ENCODE measurements around the gene TUBA4A.

- no peak for TF ChIP-seq EZH2phosphoT487 (IDR thresholded peaks at IDR 0.05; ENCODE audit: borderline replicate concordance, low read depth, low read length)
- no peak for TF ChIP-seq CTCF (conservative IDR thresholded peaks at IDR 0.05; ENCODE audit: low read length)
These were observed 19.3 kb upstream of the TUBA4A start for GRCh38 chr2:219272995-219273394.

All from OCI-LY7 (cell line).